Measurements from ENCODE around the gene OLFM2. TPM values are rescaled to one million over a fixed set of nuclear protein-coding genes. Genes with fewer than 3 reads are reported as not detected.

Gene OLFM2
- total RNA-seq (2021; ENCODE audit: unreplicated experiment) (19.9 TPM), Bru-seq, nascent RNA (percentile 57 among the genes with signal in this experiment), BruChase-seq, experiment 1, labeled RNA remaining after a 6-hour chase (percentile 55 among the genes with signal in this experiment), BruChase-seq, experiment 2, labeled RNA remaining after a 2-hour chase (percentile 64 among the genes with signal in this experiment)
- polyA plus RNA-seq (2012) = 27.2 and 28.0 TPM in 2 replicates
- long read RNA-seq, transcript OLFM2-201 (6 exons, 2,019 nt) = major isoform, 27 of 36 reads
- long read RNA-seq, partial matches to known transcripts = 1 of 36 reads
- long read RNA-seq, other reads (novel, unspliced or antisense) = 8 of 36 reads

- Histone ChIP-seq H3K4me2 (ENCODE audit: low read length) (peak within 1 kb of the TSS; percentile 90), H3K4me3 (replicated peaks in 1 of 2; ENCODE audit: low read depth in 1 of 2, low read length in 2 of 2) (peak within 1 kb of the TSS; percentile 58 to 69), H3K27me3 (ENCODE audit: insufficient read depth, low read length) (no peaks in the 10 kb centered on the region), H3K36me3 (ENCODE audit: control insufficient read depth in 1 of 2, insufficient read depth in 2 of 2, low read length in 2 of 2) (no peaks in the 10 kb centered on the region), H3K9me2 (ENCODE audit: insufficient read depth) (no peaks in the 10 kb centered on the region), H4K20me1 (ENCODE audit: insufficient read depth) (no peaks in the 10 kb centered on the region), H3K9me3 (ENCODE audit: control insufficient read depth in 1 of 2, insufficient read depth in 1 of 2, low read depth in 1 of 2, low read length in 2 of 2) (no peaks in the 10 kb centered on the region), H3K27ac (ENCODE audit: low read depth, low read length) (peak within 1 kb of the TSS; percentile 46; the same call in 1 of the 2 replicates), H3K9ac (ENCODE audit: low read length) (peak within 1 kb of the TSS; percentile 70), H2AFZ (ENCODE audit: low read depth, low read length, poor library complexity, severe bottlenecking) (peak within 1 kb of the TSS; percentile 13), H3K4me1 (ENCODE audit: control insufficient read depth in 1 of 2, insufficient read depth in 2 of 2, low read length in 2 of 2) (peaks cover 12 to 31% of the 10 kb centered on the region in 2 experiments; a peak in 3 of 4 replicates), H3K79me2 (ENCODE audit: insufficient read depth, low read length) (no peaks in the 10 kb centered on the region)
- peak; percentile 60 for ATAC-seq
- no TSS peak for BruUV-seq (replicated peaks)
- RAD21 ChIA-PET (ENCODE audit: low non-redundant PET in 1 of 2, low total read pairs in 2 of 2, uncharacterized antibody in 2 of 2, unreplicated experiment in 2 of 2) = interaction anchor here in 1 of 2 experiments (0.6 kb wide), 1 partner anchor 127 kb away, joined by 4 read pairs; no protein-coding TSS in a partner anchor
- DNase-seq (ENCODE audit: low read depth, low spot score) = no peak
- intact Hi-C loops (cut with micrococcal nuclease) = no loop called here
- CTCF ChIA-PET = interaction anchor here (1.2 kb wide), 1 partner anchor 91 kb away, joined by 5 read pairs; no protein-coding TSS in a partner anchor
- 0 out of 2 replicates have a peak, but pooled peaks have one; percentile 43 for TF ChIP-seq ZFX (IDR thresholded peaks at IDR 0.05)
- TF ChIP-seq POLR2AphosphoS5 (IDR thresholded peaks at IDR 0.05; ENCODE audit: low read depth, low read length) = no peak
- no peak for TF ChIP-seq CBX3 (IDR thresholded peaks at IDR 0.05; ENCODE audit: low read depth)
- no peak for TF ChIP-seq MAX (IDR thresholded peaks at IDR 0.05)
- TF ChIP-seq EZH2phosphoT487 (IDR thresholded peaks at IDR 0.05; ENCODE audit: borderline replicate concordance) = no peak
- no peak for TF ChIP-seq SIN3A (IDR thresholded peaks at IDR 0.05; ENCODE audit: low read depth)
- TF ChIP-seq SRF (IDR thresholded peaks at IDR 0.05; ENCODE audit: low read depth) = no peak
- 0 out of 2 replicates have a peak, but pooled peaks have one; percentile 9 for TF ChIP-seq EGR1 (IDR thresholded peaks at IDR 0.05; ENCODE audit: low read depth)
- TF ChIP-seq YY1 (IDR thresholded peaks at IDR 0.05; ENCODE audit: extremely low read depth, insufficient replicate concordance, low read depth, low read length) = no peak
- POLR2A ChIA-PET = interaction anchor here (0.6 kb wide), 1 partner anchor 50 kb away, joined by 3 read pairs; no protein-coding TSS in a partner anchor
Observed at GRCh38 chr19:9936326-9937000, at the start of gene OLFM2. Gene OLFM2 (minus strand): TSS chr19:9936515. CDS start chr19:9936366, 149 bp downstream.
